ENCODE measurements around the gene EMP1.
A peak's percentile ranks its signal among the peaks of the same experiment; 100 is the strongest.

EMP1 gene

GRCh38 chr12:13196130-13196921 lies at the start of gene EMP1:
Gene EMP1, plus strand, starts transcription at chr12:13196726. Its CDS starts 14,785 bp downstream, at chr12:13211511.
- TF ChIP-seq CTCF (IDR thresholded peaks at IDR 0.05; ENCODE audit: low read depth, low read length): no peak
- peak; percentile 100 for DNase-seq (ENCODE audit: extremely low read depth, low read depth)

- no peak for TF ChIP-seq CTCF (IDR thresholded peaks at IDR 0.05; ENCODE audit: low read depth, low read length)
Observed at GRCh38 chr12:13147688-13148484, 48.6 kb upstream of the EMP1 start.

GRCh38 chr12:13148485-13148847 lies 48.1 kb upstream of the EMP1 start:
- no peak for DNase-seq (ENCODE audit: extremely low read depth, low read depth)
- TF ChIP-seq CTCF (IDR thresholded peaks at IDR 0.05; ENCODE audit: low read depth, low read length): no peak

More at GRCh38 chr12:13147688-13148484, 48.6 kb upstream of the EMP1 start:
- DNase-seq (ENCODE audit: extremely low read depth, low read depth): no peak

GRCh38 chr12:13149411-13149810 lies 47.1 kb upstream of the EMP1 start:
- TF ChIP-seq CTCF (IDR thresholded peaks at IDR 0.05; ENCODE audit: low read depth, low read length): no peak
- no peak for DNase-seq (ENCODE audit: extremely low read depth, low read depth)

GRCh38 chr12:13152281-13152680 lies 44.2 kb upstream of the EMP1 start:
- TF ChIP-seq CTCF (IDR thresholded peaks at IDR 0.05; ENCODE audit: low read depth, low read length): no peak
- DNase-seq (ENCODE audit: extremely low read depth, low read depth): no peak

GRCh38 chr12:13152756-13153155 lies 43.8 kb upstream of the EMP1 start:
- TF ChIP-seq CTCF (IDR thresholded peaks at IDR 0.05; ENCODE audit: low read depth, low read length): no peak
- DNase-seq (ENCODE audit: extremely low read depth, low read depth): no peak

- no peak for DNase-seq (ENCODE audit: extremely low read depth, low read depth)
- no peak for TF ChIP-seq CTCF (IDR thresholded peaks at IDR 0.05; ENCODE audit: low read depth, low read length)
Observed at GRCh38 chr12:13153180-13153579, 43.3 kb upstream of the EMP1 start.

Data from AG09319 (cell line).